HG03469 (cell line): ENCODE measurements around the gene LSMEM2.
"Not testable (repeated sequence)": the region's sequence is repeated elsewhere in the genome, so short reads cannot be mapped to it uniquely, and the experiment has no call there.

Source experiments
- ATAC-seq: cut with Tn5 transposase; IDR thresholded peaks from one replicate; pipeline ENCODE4 v1.9.1; 2021; ENCODE audit warnings: mild to moderate bottlenecking, moderate library complexity, moderate number of reproducible peaks; ENCODE audit not compliant: unreplicated experiment

Gene LSMEM2

GRCh38 chr3:50278880-50279224 lies at the start of gene LSMEM2:
Gene LSMEM2 (plus strand): TSS chr3:50279087. CDS start chr3:50279114, 27 bp downstream.
- no peak for ATAC-seq

- no peak for ATAC-seq
Measured at GRCh38 chr3:50229490-50229889, 49.4 kb upstream of the LSMEM2 start.

- no peak for ATAC-seq
Measured at GRCh38 chr3:50230104-50230793, 48.6 kb upstream of the LSMEM2 start.

GRCh38 chr3:50230794-50231125 lies 48.1 kb upstream of the LSMEM2 start:
- no peak for ATAC-seq

- no peak for ATAC-seq
Measured at GRCh38 chr3:50231581-50231980, 47.3 kb upstream of the LSMEM2 start.

- ATAC-seq: no peak
Measured at GRCh38 chr3:50232303-50232702, 46.6 kb upstream of the LSMEM2 start.

DNA sequence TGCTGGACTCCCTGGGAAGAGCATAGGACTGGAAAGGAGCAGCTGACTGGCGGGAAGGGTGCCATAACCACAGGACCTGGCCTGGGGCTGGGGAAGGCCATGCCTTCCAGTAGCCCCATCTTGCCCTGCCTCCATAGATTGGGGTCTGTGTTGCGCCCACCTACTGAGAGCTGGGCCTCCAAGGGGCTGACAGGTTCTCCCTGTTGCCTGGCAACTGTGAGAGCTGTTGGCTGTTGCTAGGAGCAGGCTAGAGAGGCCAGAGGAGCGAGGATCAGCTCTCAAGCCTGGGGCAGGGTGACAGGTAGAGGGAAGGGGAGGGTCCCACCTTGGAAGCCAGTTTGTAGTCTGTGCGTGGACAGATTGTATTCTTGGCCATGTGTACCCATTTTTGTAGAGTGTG lies 45.7 kb upstream of the LSMEM2 start:
- ATAC-seq: no peak

DNA sequence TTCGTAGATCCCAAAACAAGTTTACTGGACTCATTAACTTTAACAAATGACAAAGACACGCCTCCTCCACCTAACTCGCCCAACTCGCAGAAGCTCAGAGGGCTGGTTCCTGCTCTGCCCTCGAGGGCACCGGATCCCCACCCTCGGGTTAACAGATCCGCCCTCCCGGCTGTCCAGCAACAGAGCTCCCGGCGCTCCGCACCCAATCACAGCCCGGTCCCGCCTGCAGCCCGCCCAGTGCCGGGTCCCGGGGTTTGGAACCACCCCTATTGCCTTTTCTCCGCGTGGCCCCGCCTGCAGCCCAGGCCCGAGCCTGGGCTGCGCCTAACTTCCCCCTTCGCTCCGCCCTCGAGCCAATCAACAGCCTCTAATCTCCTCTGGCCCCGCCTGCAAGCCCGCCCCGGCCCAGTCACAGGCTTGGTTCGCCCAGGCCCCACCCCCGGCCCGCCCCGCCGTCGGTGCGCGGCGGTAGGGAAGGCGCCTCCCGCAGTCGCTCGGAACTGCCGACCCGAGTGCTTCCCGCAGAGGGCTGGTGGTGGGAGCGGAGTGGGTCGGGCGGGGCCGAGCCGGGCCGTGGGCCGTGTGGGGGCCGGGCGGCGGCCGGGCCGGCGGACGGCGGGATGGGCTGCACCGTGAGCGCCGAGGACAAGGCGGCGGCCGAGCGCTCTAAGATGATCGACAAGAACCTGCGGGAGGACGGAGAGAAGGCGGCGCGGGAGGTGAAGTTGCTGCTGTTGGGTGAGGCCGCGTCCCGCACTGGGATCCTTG lies 43.0 kb upstream of the LSMEM2 start, which contains the start of gene GNAI2:
Gene GNAI2 (plus strand): TSS at position 489 of the 768 bp plus-strand sequence. CDS start 132 bp downstream, at position 621.
- ATAC-seq: peak; percentile 81

DNA sequence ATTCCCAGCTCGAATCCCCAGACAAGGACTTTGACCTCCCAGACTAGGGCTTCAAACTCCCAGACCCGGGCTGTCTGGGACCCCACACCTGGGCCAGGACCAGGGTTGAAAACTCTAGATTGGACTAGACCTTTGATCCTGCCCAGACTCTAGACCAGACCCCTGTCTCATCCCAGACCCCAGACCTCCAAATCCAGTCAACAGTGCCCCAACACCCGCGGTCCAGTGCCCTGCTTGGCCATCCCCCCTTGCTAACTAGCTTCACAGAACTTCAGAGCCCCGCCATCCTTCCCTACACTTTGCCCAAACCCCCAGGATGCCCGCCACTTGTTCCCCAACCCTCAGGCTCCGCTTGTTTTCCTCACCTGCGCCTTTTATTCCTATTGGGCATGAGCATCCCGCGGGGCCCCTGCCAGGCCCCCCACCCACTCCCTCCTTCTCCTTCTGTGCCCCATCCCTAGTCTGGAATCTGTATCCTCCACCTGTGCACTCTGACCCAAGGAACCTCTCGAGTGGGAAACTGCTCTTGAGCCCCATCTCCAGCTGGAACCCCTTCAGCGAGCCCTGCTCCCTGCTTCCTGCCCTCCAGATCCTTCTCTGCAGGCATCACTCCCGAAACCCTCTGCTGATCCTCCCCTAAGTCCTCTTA lies 42.3 kb upstream of the LSMEM2 start:
- ATAC-seq: no peak

- ATAC-seq: no peak
Measured at GRCh38 chr3:50237133-50237651, 41.7 kb upstream of the LSMEM2 start.

GRCh38 chr3:50237754-50238548 lies 40.9 kb upstream of the LSMEM2 start:
- ATAC-seq: peak; percentile 25

DNA sequence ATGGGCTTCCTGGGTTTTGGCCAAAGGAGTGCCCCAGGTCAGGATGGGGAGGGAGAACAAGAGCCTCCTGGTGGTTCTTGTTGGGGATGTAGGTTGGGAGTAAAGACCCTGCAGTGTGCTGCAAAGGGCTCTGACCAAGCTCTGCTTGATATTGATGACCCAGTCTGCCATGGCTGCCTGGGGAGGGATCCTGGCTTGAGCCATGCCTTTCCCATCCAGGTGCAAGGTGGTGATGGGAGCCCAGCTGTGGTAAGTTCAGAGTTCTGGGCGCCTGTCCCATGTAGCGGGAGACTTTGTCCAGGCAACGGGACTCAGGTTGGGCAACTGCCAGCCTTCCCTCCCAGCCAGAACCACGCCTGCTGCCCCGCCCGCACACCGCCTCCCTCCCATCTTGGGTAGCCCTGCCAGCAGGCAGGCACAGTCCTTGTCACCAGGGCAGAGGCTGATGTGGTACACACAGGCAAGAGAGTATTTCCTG lies 40.3 kb upstream of the LSMEM2 start:
- ATAC-seq: no peak

- ATAC-seq: no peak
Measured at GRCh38 chr3:50239649-50240048, 39.2 kb upstream of the LSMEM2 start.

GRCh38 chr3:50241163-50241562 lies 37.7 kb upstream of the LSMEM2 start:
- no peak for ATAC-seq

GRCh38 chr3:50241713-50242380 lies 37.0 kb upstream of the LSMEM2 start:
- ATAC-seq: no peak

GRCh38 chr3:50242381-50242770 lies 36.5 kb upstream of the LSMEM2 start:
- no peak for ATAC-seq

- ATAC-seq: no peak
Measured at GRCh38 chr3:50242851-50243542, 35.9 kb upstream of the LSMEM2 start.

- ATAC-seq: no peak
Measured at GRCh38 chr3:50243543-50243895, 35.4 kb upstream of the LSMEM2 start.

DNA sequence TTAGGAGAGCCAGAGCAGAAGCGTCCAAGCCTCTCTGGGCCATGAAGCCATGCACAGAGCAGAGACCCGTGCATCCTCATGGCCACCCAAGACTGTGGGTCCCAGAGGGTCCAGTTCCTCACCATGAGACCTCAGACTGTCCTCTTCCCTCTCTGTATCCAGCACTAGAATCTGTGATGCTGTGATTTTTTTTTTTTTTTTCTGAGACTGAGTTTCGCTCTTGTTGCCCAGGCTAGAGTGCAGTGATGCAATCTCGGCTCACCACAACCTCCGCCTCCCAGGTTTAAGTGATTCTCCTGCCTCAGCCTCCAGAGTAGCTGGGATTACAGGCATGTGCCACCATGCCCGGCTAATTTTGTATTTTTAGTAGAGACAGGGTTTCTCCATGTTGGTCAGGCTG lies 34.1 kb upstream of the LSMEM2 start:
- ATAC-seq: not testable (repeated sequence)

- no peak for ATAC-seq
Measured at GRCh38 chr3:50245251-50245745, 33.6 kb upstream of the LSMEM2 start.
